ENCODE measurements around the gene APBA2. TPM values are rescaled to one million over a fixed set of nuclear protein-coding genes. Genes with fewer than 3 reads are reported as not detected.

The APBA2 gene
- total RNA-seq, 1 donor from 2014 or later = 35.8 TPM

DNA sequence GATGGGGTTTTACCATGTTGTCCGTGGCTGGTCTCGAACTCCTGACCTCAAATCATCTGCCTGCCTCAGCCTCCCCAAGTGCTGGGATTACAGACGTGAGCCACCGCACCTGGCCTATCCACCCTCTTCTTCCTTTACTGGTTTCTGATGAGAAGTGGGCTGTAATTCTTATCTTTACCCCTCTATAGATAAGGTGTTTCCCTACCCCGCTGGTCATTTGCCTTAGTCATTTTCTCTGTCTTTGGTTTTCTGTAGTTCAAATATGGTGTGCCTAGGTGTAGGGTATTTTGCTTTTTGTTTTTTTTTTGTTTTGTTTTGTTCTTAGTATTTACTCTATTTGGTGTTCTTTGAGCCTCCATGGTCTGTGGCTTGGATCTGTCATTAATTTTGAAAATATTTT, 41.3 kb downstream of the APBA2 start:
- Histone ChIP-seq H3K36me3 (no peaks in the 10 kb centered on the region), H2AFZ (replicated peaks) (no peak overlapping the region), H3K9ac (no peak overlapping the region), H3K79me2 (ENCODE audit: low read depth) (peaks cover 8% of the 10 kb centered on the region), H3K4me3 (no peak overlapping the region), H3K27ac (no peak overlapping the region), H3K4me1 (no peaks in the 10 kb centered on the region), H3F3A (ENCODE audit: low read depth) (peaks cover 5% of the 10 kb centered on the region), H3K4me2 (no peak overlapping the region), H3K27me3 (no peaks in the 10 kb centered on the region), H3K9me3 (ENCODE audit: low read depth) (no peaks in the 10 kb centered on the region), H4K20me1 (ENCODE audit: low read depth) (peaks cover 15% of the 10 kb centered on the region)
- Mint-ChIP-seq H3K9me3 (peaks cover 14% of the 10 kb centered on the region), H3K27ac (no peak overlapping the region), H3K4me1 (peaks cover 3% of the 10 kb centered on the region), H3K36me3 (peaks cover 52% of the 10 kb centered on the region), H3K4me3 (no peak overlapping the region), H3K27me3 (ENCODE audit: insufficient read depth, low read depth) (no peaks in the 10 kb centered on the region)
- no peak for DNase-seq (ENCODE audit: low spot score)
- TF ChIP-seq EZH2 (IDR thresholded peaks at IDR 0.05) (no peak), EZH2phosphoT487 (IDR thresholded peaks at IDR 0.05) (no peak)
- TF ChIP-seq, protein P1, sequence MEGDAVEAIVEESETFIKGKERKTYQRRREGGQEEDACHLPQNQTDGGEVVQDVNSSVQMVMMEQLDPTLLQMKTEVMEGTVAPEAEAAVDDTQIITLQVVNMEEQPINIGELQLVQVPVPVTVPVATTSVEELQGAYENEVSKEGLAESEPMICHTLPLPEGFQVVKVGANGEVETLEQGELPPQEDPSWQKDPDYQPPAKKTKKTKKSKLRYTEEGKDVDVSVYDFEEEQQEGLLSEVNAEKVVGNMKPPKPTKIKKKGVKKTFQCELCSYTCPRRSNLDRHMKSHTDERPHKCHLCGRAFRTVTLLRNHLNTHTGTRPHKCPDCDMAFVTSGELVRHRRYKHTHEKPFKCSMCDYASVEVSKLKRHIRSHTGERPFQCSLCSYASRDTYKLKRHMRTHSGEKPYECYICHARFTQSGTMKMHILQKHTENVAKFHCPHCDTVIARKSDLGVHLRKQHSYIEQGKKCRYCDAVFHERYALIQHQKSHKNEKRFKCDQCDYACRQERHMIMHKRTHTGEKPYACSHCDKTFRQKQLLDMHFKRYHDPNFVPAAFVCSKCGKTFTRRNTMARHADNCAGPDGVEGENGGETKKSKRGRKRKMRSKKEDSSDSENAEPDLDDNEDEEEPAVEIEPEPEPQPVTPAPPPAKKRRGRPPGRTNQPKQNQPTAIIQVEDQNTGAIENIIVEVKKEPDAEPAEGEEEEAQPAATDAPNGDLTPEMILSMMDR (IDR thresholded peaks at IDR 0.05) = no peak

GRCh38 chr15:28929200-28929599, 43.4 kb downstream of the APBA2 start:
- H3K4me2 ChIP-seq = no peak overlapping the region

DNA sequence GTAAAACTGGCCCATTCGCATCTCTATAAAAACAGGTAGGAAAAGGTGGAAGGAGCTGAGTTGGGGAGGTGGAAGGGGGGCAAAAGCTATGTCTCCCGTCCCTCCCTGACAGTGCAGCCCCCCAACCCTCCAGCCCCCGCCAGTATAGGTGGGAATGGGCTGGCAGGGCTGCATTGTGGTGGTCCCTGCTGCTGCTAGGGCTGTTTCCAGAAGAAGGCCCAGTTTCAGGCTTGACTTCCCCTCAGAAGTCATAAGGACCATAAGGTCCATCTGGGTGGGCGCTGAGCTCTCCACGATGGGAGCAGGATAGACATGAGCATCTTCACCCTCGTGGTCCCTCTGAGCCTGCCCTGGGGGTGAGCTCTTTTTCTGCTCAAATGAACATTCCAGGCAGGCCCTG, 44.2 kb downstream of the APBA2 start:
- peaks cover 15% of the 10 kb centered on the region for H3K4me1 Mint-ChIP-seq
- no peaks in the 10 kb centered on the region for H3F3A ChIP-seq (ENCODE audit: low read depth)
- TF ChIP-seq, protein P1 (IDR thresholded peaks at IDR 0.05) = no peak
- TF ChIP-seq EZH2phosphoT487 (IDR thresholded peaks at IDR 0.05) (no peak), EZH2 (IDR thresholded peaks at IDR 0.05) (no peak)
- no peak overlapping the region for H3K4me2 ChIP-seq
- no peaks in the 10 kb centered on the region for H3K27me3 Mint-ChIP-seq (ENCODE audit: insufficient read depth, low read depth)
- no peak overlapping the region for H2AFZ ChIP-seq (replicated peaks)
- no peak overlapping the region for H3K4me3 ChIP-seq
- no peaks in the 10 kb centered on the region for H3K9me3 ChIP-seq (ENCODE audit: low read depth)
- H3K4me3 Mint-ChIP-seq = no peak overlapping the region
- peak overlapping the region; percentile 57 for H3K27ac Mint-ChIP-seq
- H3K4me1 ChIP-seq = no peaks in the 10 kb centered on the region
- peaks cover 22% of the 10 kb centered on the region for H3K9me3 Mint-ChIP-seq
- H3K9ac ChIP-seq = no peak overlapping the region
- H3K36me3 Mint-ChIP-seq = peaks cover 46% of the 10 kb centered on the region
- no peak overlapping the region for H3K27ac ChIP-seq
- H3K27me3 ChIP-seq = no peaks in the 10 kb centered on the region
- H3K79me2 ChIP-seq (ENCODE audit: low read depth) = peaks cover 8% of the 10 kb centered on the region
- DNase-seq (ENCODE audit: low spot score) = no peak
- peaks cover 22% of the 10 kb centered on the region for H4K20me1 ChIP-seq (ENCODE audit: low read depth)
- H3K36me3 ChIP-seq = no peaks in the 10 kb centered on the region

More at GRCh38 chr15:28929200-28929599, 43.4 kb downstream of the APBA2 start:
- no peak overlapping the region for H3K27ac Mint-ChIP-seq
- H3K4me3 ChIP-seq = no peak overlapping the region
- H3F3A ChIP-seq (ENCODE audit: low read depth) = peaks cover 3% of the 10 kb centered on the region
- H3K9me3 Mint-ChIP-seq = peaks cover 22% of the 10 kb centered on the region
- H4K20me1 ChIP-seq (ENCODE audit: low read depth) = peaks cover 14% of the 10 kb centered on the region
- H3K9me3 ChIP-seq (ENCODE audit: low read depth) = no peaks in the 10 kb centered on the region
- DNase-seq (ENCODE audit: low spot score) = no peak
- H3K4me3 Mint-ChIP-seq = no peak overlapping the region
- no peak overlapping the region for H2AFZ ChIP-seq (replicated peaks)
- H3K27me3 ChIP-seq = no peaks in the 10 kb centered on the region
- peaks cover 47% of the 10 kb centered on the region for H3K36me3 Mint-ChIP-seq
- peaks cover 8% of the 10 kb centered on the region for H3K79me2 ChIP-seq (ENCODE audit: low read depth)
- no peaks in the 10 kb centered on the region for H3K27me3 Mint-ChIP-seq (ENCODE audit: insufficient read depth, low read depth)
- H3K4me1 ChIP-seq = no peaks in the 10 kb centered on the region
- no peak overlapping the region for H3K27ac ChIP-seq
- peaks cover 13% of the 10 kb centered on the region for H3K4me1 Mint-ChIP-seq
- no peak for TF ChIP-seq EZH2 (IDR thresholded peaks at IDR 0.05)
- TF ChIP-seq, protein P1 (IDR thresholded peaks at IDR 0.05) = no peak
- TF ChIP-seq EZH2phosphoT487 (IDR thresholded peaks at IDR 0.05) = no peak
- no peak overlapping the region for H3K9ac ChIP-seq
- no peaks in the 10 kb centered on the region for H3K36me3 ChIP-seq
